HG02870 (cell line): ENCODE measurements around the gene ATXN1.
"Not testable (repeated sequence)": the region's sequence is repeated elsewhere in the genome, so short reads cannot be mapped to it uniquely, and the experiment has no call there.

ENCODE experiments used
- ATAC-seq: cut with Tn5 transposase; IDR thresholded peaks from one replicate; pipeline ENCODE4 v1.9.1; 2021; ENCODE audit warnings: mild to moderate bottlenecking, moderate library complexity; ENCODE audit not compliant: unreplicated experiment

ATXN1 gene

DNA sequence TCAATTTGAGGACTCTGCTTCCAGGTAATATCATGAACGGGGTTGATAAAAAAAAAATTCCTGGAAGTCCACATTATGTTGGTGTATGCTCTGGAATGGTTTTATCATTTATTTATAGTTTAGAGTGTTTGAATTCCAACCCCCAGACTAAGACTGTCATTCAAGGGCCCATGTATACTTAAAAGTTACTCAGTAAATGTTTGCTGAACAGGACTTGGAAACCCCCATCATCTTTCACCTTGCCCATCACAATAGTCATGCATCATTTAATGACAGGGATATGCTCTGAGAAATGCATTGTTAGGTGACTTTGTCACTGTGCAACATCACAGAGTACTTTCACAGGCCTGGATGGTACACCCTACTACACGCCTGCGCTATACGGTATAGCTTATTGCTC lies 104.8 kb downstream of the ATXN1 start:
- no peak for ATAC-seq

DNA sequence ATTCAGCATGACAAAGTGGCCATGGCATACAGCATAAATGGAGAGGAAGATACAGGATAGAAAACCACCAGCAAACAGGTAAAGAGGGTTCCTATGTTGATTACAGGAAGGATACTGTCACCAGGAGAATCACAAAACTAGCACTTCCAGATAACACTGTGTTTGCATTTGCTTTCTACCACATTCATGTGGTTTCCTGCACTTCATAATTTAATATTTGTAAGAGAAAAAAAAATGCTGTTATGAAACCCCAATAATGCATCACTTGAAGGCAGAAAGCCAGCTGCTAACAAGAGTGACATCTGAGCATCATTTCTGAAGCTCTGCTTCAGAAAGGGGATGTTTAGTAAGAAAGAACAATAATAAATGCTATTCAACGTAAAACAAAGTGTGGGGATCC lies 106.6 kb downstream of the ATXN1 start:
- ATAC-seq: no peak

DNA sequence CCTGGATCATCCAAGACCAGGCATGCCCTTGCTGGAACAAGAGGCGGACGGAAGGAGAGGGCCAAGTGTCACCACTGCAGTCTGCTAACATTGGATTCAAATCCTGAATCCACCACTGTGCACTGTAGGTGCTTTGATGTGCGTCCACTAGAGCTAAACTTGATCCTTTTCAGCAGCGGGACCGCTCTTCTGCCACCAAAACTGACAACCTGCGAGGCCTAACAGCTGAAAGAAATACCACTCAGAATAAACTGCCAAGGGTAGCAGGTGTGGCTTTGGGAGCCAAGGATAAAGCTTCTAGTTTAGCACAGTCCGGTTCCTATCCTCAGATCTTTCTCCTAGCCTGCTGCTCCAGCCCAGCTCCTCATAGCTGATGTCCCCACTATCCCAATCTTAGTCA lies 108.0 kb downstream of the ATXN1 start:
- ATAC-seq: no peak

DNA sequence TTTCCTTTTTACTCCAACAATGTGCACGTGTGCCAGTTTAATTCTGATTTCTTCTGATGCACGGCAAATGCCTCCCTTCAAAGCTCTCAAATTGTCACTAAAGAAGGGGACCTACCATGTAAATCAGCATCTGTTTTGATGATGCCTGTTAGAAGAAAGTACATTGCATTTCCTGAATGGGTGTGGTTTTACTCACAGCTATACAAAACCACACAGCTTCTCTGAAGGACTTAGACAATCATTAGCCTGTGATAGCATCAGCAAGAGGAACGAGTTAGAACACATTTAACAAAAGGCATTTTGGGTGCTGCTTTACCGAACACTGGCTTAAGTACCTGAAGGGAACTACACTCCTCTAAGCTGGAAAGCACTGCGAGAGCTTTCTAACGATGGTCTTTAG lies 109.4 kb downstream of the ATXN1 start:
- ATAC-seq: peak; percentile 81

DNA sequence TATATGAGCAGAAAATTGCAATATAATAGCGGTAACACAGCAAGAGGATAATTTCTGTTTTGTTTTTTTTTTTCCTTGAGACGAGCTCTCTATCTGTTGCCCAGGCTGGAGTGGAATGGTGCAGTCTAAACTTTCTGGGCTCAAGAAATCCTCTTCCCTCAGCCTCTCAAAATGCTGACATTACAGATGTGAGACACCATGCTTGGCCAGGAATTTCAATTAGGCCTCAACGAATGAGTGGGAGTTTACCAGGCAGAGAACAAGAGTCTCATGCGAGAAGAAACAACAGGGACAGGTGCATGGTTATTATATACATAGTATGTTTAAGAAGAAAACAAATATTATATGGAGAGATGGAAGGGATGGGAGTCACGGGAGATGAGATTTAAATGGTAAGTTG lies 111.4 kb downstream of the ATXN1 start:
- no peak for ATAC-seq

DNA sequence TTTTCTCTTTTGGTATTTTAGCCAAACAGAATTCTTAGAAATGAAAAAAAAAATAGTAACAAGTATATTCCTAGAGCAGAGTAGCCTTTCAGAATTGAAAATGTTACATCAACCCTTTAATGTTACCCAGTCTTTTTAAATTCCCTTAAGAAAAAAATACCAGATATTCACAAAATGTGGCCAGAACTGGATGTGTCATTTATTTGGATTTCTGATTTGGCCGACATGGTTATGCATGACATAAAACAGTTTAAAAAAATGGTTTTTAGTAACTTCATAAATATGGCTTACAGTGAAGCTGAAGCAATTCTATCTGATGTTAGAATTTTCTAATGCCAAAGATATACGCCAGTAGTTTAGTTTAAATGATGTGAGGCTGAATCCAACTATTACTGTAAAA lies 112.0 kb downstream of the ATXN1 start:
- ATAC-seq: no peak

DNA sequence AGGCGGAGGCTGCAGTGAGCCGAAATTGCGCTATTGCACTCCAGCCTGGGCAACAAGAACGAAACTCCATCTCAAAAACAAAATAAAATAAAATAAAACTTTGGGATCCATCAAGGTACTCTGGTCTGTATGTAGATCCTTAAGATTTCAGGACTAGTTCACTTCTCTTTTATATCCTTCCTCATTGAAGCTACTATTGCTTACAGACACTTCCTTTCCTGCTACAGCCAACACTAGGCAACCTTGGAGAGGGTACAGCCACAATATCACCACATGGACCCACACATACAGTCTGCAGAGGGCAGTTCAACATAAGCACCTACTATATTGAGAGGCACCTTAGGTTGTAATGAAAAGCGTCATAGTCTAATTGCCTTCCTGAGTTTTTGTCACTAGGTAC lies 113.3 kb downstream of the ATXN1 start:
- no peak for ATAC-seq

DNA sequence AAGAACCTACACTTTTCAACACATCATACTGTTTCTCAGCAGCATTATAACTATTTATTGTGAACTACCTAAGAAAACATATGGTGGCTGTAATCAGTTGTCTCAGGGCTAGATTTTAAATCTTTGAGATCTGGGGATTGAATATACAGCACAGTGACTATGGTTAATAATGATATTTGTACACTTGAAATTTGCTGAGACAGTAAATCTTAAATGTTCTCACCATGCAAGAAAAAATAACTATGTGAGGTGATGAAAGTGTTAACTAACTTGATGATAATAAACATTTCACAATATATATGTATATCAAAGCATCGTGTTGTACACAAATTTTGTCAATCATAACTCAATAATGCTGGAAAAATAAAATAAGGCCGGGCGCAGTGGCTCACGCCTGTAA lies 113.8 kb downstream of the ATXN1 start:
- no peak for ATAC-seq

DNA sequence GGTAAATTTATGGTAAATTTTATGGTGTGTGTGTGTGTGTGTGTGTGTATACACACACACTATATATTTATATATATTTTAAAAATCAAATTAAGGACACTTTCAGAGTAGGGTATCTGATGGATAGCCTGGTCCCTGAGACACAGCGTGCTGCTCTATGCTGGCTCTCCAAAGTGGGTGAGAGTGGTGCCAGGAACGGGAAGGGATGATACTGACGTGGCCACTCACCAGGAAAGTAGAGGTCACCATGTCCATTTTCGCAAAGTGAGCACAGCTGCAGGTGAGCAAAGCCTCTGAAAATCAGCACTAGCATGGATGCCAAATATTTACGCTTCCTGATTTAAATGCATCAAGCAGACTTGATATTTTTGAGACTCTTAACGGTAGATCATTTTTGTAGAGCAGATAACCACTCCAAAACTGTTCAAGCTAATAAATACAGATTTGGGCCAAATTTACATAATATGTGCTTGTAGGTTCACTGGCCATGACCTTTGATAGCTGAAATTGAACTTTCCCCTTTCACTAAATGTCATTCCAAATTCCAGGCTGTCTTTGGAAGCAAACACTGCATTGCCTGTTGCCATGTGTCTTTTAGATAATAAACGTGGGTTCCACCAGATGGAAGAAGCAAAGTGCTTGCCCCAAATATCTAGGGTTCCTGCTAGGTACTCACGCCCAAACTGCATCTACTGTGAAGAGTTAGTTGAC lies 116.6 kb downstream of the ATXN1 start:
- no peak for ATAC-seq

DNA sequence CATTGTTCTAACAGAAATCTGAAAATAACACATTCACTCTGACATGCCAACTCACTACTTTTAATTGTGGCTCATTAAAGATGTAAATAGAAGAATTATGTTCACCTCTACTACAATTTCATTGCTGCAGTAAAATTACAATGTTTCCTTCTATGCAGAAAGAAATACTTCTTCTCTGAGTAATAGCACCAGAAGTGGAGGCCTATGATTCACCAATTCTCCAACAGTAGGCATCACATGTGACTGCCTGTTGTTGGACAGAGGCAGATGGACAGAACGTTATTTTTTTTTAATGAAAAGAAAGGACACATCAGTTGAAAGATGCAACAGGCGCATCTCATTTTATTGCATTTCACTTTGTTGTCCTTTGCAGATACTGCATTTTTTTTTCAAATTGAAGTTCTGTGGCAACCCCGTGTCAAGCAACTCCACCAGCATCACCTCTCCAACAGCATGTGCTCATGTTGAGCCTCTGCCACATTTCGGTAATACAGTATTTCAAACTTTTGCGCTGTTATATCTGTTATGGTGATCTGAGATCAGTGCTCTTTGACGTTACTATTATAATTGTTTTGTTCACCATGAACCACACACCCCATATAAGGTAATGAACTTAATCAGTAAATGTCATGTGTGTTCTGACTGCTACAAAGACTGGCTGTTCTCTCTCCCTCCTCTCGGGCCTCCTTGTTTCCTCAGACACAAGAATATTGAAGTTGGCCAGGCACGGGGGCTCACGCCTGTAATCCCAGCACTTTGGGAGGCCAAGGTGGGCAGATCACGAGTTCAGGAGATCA lies 121.4 kb downstream of the ATXN1 start:
- ATAC-seq: no peak

DNA sequence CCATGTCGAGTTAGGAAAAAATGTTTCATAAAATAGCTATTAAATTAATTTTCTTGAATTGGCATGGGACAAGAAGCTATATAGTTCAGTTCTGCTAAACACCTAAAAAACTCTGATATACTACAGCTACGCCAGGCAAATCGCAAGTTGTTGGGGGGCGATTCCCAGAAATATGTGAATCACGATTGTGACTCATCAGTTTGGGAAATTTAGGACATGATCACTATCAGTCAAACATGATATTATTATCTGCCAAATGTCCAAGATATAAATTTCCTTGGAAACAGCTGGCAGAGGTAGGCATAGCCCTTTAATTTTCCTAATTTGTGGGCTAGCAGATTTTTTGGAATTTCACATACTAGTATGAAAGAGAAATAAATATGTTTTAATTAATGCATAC lies 123.6 kb downstream of the ATXN1 start:
- ATAC-seq: no peak

DNA sequence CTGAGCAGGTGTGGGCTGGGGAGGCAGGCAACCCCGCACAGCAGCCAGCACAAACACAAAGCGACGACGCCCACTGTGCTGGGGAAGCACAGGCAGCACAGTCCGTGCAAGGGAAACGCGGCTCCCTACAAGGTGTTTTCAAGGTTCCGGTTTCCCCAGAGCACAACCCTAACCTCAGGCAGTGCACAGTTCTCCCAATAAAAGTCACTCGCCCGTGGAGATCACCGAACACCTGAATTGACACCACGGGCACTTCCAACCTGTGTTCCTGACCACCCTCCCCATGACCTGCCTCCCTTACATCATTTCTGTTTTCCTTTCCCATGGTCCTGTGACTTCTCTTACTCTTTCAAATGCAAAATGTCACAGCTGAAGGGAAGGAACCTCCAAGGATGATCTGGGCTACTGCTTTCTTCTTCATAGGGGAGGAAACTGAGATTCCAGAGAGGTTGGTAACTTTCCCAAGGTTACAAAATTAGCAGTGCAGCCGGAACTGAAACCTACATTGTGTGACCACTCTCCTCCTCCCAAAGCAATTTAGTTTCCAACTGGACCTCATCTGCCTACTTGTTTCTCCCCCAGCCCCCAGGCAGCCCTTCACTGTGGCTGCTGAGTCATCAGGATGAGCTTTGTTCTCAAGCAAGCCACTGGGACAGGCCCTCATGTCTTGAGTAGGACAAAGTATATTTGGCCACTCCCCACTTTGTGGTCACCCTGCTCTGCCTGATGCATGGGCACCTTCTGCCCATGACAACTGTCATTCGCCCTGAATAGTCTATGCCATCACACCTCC lies 125.3 kb downstream of the ATXN1 start:
- no peak for ATAC-seq

DNA sequence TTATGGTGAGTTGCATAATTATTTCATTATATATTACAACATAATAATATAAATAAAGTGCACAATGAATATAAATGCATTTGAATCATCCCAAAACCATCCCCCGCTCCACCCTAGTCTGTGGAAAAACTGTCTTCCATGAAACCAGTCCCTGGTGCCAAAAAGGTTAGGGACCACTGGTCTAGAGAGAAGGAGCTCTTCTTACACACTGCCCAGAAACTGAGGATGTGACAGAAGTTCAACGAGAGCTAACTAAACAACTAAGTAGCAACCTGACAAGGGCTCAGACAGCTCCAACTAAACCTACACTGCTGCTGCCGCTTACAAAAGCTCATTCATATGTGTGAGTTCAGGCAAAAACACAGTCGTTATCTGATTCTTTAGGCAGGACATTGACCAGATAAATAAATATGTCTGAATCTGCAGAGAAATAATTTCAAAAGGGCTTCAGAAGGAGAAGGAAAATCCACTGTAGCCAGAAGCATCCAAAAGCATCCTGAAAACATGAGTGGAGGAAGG lies 125.9 kb downstream of the ATXN1 start:
- ATAC-seq: no peak

DNA sequence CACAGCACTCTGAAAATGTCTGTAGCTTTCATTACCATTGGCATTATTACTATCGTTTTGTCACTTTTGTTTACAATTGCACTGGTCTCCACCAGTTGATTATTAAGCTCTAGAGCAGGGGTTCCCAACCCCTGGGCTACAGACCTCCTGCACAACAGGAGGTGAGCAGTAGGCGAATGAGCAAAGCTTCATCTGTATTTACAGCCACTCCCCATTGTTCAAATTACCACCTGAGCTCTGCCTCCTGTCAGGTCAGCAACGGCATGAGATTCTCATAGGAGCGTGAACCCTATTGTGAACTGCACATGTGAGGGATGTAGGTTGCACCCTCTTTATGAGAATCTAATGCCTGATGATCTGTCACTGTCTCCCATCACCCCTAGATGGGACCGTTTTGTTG lies 126.4 kb downstream of the ATXN1 start:
- ATAC-seq: no peak

DNA sequence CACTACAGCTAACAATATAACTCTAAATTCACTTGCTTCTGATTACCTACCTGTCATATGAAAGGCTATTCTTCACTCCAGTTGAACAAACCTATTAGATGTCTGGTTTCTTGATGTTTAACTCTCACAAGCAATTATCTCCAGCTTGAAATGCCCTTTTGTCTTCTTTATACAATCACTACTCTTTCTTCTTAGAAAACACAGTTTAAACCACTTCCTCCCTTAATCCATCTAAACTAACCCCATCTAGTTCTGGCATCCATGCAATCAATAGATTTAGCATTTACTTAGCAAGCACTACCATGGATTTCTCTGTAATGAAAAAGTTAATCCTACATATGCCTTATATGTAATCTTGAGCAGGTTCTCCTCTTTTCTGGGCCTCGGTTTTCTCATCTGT lies 127.3 kb downstream of the ATXN1 start:
- no peak for ATAC-seq

DNA sequence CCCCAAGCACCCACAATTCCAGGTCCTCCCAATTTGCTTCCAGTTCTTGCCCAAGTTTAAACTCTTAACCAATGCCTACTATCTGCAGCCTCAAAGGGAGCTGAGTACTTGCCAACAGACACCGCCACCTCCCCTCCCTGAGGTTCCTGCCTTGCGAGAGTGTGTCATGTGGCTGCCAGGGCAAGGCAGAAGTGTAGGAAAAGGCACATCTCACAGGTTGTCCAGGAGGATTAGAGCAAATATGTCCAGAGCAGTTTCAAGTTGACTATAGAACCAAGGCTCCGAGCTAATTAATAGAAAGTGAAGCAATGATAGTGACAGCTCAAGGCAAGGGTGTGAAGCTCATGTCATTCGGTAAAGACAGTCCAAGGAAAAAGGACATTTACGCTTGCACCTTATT lies 127.8 kb downstream of the ATXN1 start:
- no peak for ATAC-seq

DNA sequence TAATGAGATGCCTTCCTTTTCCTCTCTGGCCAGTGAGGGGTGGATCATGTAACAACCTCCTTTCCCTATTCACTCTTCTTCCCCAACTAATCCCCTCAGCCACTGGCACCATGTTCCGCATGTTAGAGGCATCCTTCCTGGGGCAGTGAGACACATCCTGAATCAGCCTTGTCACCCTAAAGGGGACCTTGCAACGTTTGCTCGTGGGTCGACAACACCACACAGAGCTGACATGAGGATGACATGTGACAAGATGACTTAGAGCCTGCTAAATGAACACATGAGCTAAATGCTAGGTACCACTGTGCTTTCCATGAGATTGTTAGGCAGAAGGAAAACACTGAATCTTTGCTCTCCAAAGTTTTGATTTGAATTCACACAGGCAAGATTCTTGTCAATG lies 129.2 kb downstream of the ATXN1 start:
- ATAC-seq: no peak

DNA sequence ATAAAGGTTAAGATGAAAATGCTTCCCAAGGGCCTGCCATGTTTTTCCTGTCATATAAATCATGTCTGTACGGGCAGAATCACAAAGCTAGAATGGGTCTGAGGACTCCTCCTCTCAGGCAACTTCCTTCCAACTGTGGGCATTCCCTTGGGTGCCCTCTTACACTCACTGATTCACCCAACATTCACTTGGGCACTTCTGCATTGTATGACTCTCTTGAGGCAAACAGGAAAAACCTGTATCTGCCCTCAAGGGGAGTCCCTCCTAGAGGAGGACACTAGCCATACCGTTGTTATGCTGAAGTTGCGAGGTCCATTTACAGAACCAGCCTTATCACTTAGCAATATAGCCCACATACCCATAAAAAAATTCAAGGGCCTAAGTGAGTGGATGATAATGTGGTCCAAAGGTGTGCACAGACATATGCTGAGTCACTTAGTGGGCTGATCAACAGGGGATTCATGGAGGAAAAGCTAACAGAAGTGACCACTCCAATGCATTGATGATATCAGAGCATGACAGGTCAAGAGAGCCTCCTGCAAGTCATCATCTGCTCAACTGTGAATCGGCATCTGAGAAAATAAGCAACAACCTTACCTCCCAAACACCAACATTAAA lies 131.1 kb downstream of the ATXN1 start:
- ATAC-seq: no peak

DNA sequence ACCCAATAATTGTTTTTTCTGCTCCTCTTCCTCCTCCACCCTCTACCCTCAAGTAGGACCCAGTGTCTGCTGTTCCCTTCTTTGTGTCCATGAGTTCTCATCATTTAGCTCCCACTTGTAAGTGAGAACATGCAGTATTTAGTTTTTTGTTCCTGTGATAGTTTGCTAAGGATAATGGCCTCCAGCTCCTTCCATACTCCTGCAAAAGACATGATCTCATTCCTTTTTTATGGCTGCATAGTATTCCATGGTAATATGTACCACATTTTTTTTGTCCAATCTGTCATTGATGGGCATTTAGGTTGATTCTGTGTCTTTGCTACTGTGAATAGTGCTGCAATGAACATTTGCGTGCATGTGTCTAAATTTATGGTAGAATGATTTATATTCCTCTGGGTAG lies 132.7 kb downstream of the ATXN1 start:
- ATAC-seq: not testable (repeated sequence)

DNA sequence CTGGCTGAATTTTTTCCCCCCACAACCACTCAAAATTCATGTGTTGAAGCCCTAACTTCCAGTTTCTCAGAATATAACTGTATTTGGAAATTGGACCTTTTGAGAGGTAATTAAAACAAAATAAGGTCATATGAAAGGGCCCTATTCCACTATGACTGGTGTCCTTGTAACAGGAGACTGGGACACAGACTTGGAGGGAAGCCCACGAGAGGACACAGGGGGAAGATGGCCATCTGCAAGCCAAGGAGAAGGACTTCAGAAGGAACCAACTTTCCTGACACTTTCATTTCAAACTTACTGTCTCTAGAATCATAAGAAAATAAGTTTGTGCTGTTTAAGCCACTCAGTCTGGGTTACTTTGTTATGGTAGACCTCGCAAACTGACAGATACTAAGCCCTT lies 134.6 kb downstream of the ATXN1 start:
- no peak for ATAC-seq
